ENCODE results near the gene ZRANB1.

ZRANB1 gene

DNA sequence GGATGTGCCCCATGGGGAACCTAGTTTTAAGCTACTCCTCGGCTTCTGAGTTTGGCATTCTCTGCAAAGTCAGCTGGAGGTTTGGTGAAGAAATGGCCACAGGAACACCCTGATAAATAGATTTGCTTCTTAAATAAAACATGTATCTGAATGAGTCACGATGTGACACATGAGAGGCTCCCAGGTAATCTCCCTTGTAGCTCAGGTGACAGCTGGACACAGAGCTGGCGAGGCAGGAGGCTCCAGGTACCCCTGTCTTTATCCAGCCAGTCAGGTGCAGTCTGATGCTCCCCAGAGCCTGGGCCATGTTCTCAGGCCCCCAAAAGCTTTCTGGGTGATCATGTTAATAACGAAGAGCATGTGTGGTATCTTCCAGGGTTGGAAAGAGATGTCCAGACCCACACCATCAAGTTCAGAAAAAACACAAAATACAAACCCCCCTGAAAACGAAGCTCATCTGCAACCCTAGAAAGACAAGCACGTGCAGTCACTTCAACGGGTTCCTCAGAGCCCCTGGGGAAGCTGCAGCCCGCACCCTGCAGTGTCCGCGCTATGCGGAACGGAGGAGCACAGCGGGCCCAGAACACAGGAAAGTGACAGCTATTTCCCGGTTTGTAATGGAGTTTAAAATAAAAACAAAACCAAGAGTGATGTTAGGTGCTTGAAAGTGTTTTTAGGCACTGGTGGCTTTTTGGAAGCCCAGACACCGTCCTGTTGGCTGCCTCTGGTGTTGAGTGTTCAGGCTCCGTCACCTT lies 69.4 kb downstream of the ZRANB1 start:
- Histone ChIP-seq H3K27ac (ENCODE audit: insufficient read depth, low read depth, low read length, poor library complexity, severe bottlenecking) (no peak overlapping the region), H3K27me3 (ENCODE audit: control insufficient read depth, insufficient read depth, low read length, poor library complexity, severe bottlenecking) (no peaks in the 10 kb centered on the region), H3K36me3 (ENCODE audit: control insufficient read depth, insufficient read depth, low read length) (no peaks in the 10 kb centered on the region), H3K9me3 (ENCODE audit: control insufficient read depth, low read length) (no peaks in the 10 kb centered on the region), H3K4me3 (ENCODE audit: insufficient read depth, low read depth, low read length) (no peak overlapping the region), H3K4me1 (ENCODE audit: control insufficient read depth, insufficient read depth, low read length) (peaks cover 9% of the 10 kb centered on the region)
- WGBS, 2 experiments, result 93 to 96% methylated on average over 16 of the region's 16 CpGs

DNA sequence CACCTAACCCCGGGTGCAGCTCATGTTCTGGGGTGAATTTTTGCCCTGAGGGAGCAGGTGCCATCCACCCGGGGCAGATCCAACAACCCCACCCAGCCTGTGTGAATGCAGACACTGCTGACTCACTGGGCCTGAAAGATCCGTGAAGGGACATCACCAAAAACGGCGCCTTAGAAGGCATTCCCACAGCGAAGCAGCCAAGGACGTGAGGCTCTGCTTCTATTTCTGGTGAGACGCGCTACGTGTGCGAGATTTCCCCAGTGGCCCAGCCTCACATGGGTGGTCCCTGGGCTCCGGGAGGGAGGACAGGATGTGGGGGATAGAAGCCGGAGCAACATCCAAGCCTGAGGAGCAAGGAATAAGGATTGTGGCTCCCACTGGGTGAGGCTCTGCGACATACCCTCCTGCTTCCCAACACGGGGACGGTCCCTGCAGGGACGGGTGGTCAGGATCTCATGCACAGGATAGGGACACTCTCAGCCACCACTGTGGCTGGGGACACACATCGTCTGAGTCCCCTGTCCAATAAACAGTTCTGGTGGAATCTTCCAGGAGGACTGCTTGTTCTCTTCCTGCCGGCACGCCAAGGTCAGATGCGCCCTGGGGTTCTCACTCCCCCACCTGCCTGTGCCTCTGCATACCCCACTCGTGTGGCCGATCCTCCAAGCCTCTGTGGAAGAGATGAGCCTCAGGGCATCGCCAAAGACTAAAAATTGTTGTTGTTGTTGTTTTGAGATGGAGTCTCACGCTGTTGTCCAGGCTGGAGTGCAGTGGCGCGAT lies 70.2 kb downstream of the ZRANB1 start:
- Histone ChIP-seq H3K4me1 (ENCODE audit: control insufficient read depth, insufficient read depth, low read length) (peaks cover 9% of the 10 kb centered on the region), H3K9me3 (ENCODE audit: control insufficient read depth, low read length) (no peaks in the 10 kb centered on the region), H3K36me3 (ENCODE audit: control insufficient read depth, insufficient read depth, low read length) (no peaks in the 10 kb centered on the region), H3K27me3 (ENCODE audit: control insufficient read depth, insufficient read depth, low read length, poor library complexity, severe bottlenecking) (no peaks in the 10 kb centered on the region), H3K4me3 (ENCODE audit: insufficient read depth, low read depth, low read length) (no peak overlapping the region), H3K27ac (ENCODE audit: insufficient read depth, low read depth, low read length, poor library complexity, severe bottlenecking) (no peak overlapping the region)
- WGBS, 2 experiments, result 93 to 94% methylated on average over 27 of the region's 27 CpGs

DNA sequence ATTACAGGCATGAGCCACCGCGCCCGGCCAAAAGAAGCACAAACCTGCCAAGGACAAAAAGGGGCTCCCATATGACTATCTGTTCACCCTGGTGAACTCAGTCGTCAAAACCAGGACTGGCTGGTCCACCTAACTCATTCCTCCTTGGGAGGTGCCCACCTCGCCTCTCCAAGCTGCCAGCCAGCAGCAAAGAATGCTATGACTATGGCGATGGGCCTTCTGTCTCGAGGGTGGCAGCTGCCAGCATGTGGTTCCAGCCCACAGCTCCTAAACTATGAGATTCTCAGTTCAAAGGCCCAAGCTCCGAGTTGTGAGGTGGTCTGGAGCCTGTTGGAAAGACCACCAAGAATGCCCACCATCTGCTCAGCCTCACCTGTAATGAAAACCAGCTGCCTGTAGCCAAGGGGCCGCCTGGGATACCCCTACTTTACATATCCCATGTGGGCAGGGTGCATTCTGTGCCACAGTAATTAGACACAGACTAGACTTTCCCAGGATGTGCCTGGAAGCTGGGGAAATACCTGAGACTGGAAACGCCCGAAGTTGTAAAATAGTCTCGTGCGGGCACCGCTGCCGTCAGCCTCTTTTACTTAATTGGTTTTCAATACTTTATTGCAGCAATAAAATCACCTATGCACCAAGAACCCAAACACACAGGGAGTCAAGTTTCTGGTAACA lies 71.1 kb downstream of the ZRANB1 start:
- Histone ChIP-seq H3K4me1 (ENCODE audit: control insufficient read depth, insufficient read depth, low read length) (peaks cover 14% of the 10 kb centered on the region), H3K27ac (ENCODE audit: insufficient read depth, low read depth, low read length, poor library complexity, severe bottlenecking) (no peak overlapping the region), H3K9me3 (ENCODE audit: control insufficient read depth, low read length) (no peaks in the 10 kb centered on the region), H3K27me3 (ENCODE audit: control insufficient read depth, insufficient read depth, low read length, poor library complexity, severe bottlenecking) (no peaks in the 10 kb centered on the region), H3K4me3 (ENCODE audit: insufficient read depth, low read depth, low read length) (no peak overlapping the region), H3K36me3 (ENCODE audit: control insufficient read depth, insufficient read depth, low read length) (no peaks in the 10 kb centered on the region)
- 88 to 91% methylated on average over 15 of the region's 15 CpGs for WGBS, 2 experiments

- Histone ChIP-seq H3K9me3 (ENCODE audit: control insufficient read depth, low read length) (no peaks in the 10 kb centered on the region), H3K4me3 (ENCODE audit: insufficient read depth, low read depth, low read length) (no peak overlapping the region), H3K27me3 (ENCODE audit: control insufficient read depth, insufficient read depth, low read length, poor library complexity, severe bottlenecking) (no peaks in the 10 kb centered on the region), H3K4me1 (ENCODE audit: control insufficient read depth, insufficient read depth, low read length) (peaks cover 14% of the 10 kb centered on the region), H3K27ac (ENCODE audit: insufficient read depth, low read depth, low read length, poor library complexity, severe bottlenecking) (no peak overlapping the region), H3K36me3 (ENCODE audit: control insufficient read depth, insufficient read depth, low read length) (no peaks in the 10 kb centered on the region)
- 89% methylated on average over 7 of the region's 7 CpGs for WGBS, 2 experiments
Observed at GRCh38 chr10:125013529-125013872, 71.6 kb downstream of the ZRANB1 start.

DNA sequence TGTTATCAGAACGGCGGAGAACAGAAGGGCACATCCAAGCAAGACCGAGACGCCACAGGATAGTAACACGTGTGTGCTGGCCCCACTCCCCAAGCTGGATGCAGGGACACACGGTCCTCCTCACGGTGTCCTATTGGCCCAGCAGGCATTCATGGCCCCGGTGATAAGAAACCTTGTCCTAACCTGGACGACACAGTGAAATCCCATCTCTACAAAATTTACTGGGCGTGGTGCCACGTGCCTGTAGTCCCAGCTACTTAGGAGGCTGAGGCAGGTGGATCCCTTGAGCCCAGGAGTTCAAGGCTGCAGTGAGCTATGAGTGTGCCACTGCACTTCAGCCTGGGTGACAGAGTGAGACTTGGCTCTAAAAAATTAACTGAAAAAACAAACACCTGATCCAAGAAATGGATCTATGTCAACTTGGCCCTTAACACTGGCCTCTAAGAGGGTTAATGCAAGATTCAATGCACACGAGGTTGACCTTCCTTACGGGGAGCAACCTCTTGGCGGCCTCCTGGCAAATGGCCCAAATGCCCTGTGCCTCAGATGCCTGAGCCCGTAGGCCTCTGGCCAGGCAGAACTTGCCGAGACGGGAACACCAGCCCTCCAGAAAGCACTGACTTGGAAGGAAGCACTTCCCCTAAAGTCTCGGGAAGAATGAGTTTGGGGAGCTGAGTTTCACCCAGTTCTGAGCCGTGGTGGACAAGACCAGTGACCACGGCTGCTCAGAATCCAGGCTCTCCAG lies 72.3 kb downstream of the ZRANB1 start:
- H3K36me3 ChIP-seq (ENCODE audit: control insufficient read depth, insufficient read depth, low read length), result no peaks in the 10 kb centered on the region
- H3K27ac ChIP-seq (ENCODE audit: insufficient read depth, low read depth, low read length, poor library complexity, severe bottlenecking), result no peak overlapping the region
- H3K27me3 ChIP-seq (ENCODE audit: control insufficient read depth, insufficient read depth, low read length, poor library complexity, severe bottlenecking), result no peaks in the 10 kb centered on the region
- no peak overlapping the region for H3K4me3 ChIP-seq (ENCODE audit: insufficient read depth, low read depth, low read length)
- peaks cover 11% of the 10 kb centered on the region for H3K4me1 ChIP-seq (ENCODE audit: control insufficient read depth, insufficient read depth, low read length)
- no peaks in the 10 kb centered on the region for H3K9me3 ChIP-seq (ENCODE audit: control insufficient read depth, low read length)
- 92 to 94% methylated on average over 20 of the region's 20 CpGs for WGBS, 2 experiments

GRCh38 chr10:125014836-125015355 lies 73.0 kb downstream of the ZRANB1 start:
- Histone ChIP-seq H3K27ac (ENCODE audit: insufficient read depth, low read depth, low read length, poor library complexity, severe bottlenecking) (no peak overlapping the region), H3K4me1 (ENCODE audit: control insufficient read depth, insufficient read depth, low read length) (peaks cover 6% of the 10 kb centered on the region), H3K4me3 (ENCODE audit: insufficient read depth, low read depth, low read length) (no peak overlapping the region), H3K27me3 (ENCODE audit: control insufficient read depth, insufficient read depth, low read length, poor library complexity, severe bottlenecking) (no peaks in the 10 kb centered on the region), H3K9me3 (ENCODE audit: control insufficient read depth, low read length) (no peaks in the 10 kb centered on the region), H3K36me3 (ENCODE audit: control insufficient read depth, insufficient read depth, low read length) (peaks cover 3% of the 10 kb centered on the region)
- 95 to 96% methylated on average over 19 of the region's 19 CpGs for WGBS, 2 experiments

GRCh38 chr10:125015356-125015944 lies 73.5 kb downstream of the ZRANB1 start:
- 96 to 97% methylated on average over 23 of the region's 23 CpGs for WGBS, 2 experiments
- no peaks in the 10 kb centered on the region for H3K9me3 ChIP-seq (ENCODE audit: control insufficient read depth, low read length)
- peaks cover 9% of the 10 kb centered on the region for H3K36me3 ChIP-seq (ENCODE audit: control insufficient read depth, insufficient read depth, low read length)
- H3K4me1 ChIP-seq (ENCODE audit: control insufficient read depth, insufficient read depth, low read length), result peaks cover 5% of the 10 kb centered on the region
- no peak overlapping the region for H3K27ac ChIP-seq (ENCODE audit: insufficient read depth, low read depth, low read length, poor library complexity, severe bottlenecking)
- no peak overlapping the region for H3K4me3 ChIP-seq (ENCODE audit: insufficient read depth, low read depth, low read length)
- H3K27me3 ChIP-seq (ENCODE audit: control insufficient read depth, insufficient read depth, low read length, poor library complexity, severe bottlenecking), result no peaks in the 10 kb centered on the region

- Histone ChIP-seq H3K9me3 (ENCODE audit: control insufficient read depth, low read length) (no peaks in the 10 kb centered on the region), H3K36me3 (ENCODE audit: control insufficient read depth, insufficient read depth, low read length) (peaks cover 15% of the 10 kb centered on the region), H3K27me3 (ENCODE audit: control insufficient read depth, insufficient read depth, low read length, poor library complexity, severe bottlenecking) (no peaks in the 10 kb centered on the region), H3K4me3 (ENCODE audit: insufficient read depth, low read depth, low read length) (no peak overlapping the region), H3K4me1 (ENCODE audit: control insufficient read depth, insufficient read depth, low read length) (peaks cover 5% of the 10 kb centered on the region), H3K27ac (ENCODE audit: insufficient read depth, low read depth, low read length, poor library complexity, severe bottlenecking) (no peak overlapping the region)
- 89 to 90% methylated on average over 10 of the region's 10 CpGs for WGBS, 2 experiments
Observed at GRCh38 chr10:125016123-125016522, 74.2 kb downstream of the ZRANB1 start.

DNA sequence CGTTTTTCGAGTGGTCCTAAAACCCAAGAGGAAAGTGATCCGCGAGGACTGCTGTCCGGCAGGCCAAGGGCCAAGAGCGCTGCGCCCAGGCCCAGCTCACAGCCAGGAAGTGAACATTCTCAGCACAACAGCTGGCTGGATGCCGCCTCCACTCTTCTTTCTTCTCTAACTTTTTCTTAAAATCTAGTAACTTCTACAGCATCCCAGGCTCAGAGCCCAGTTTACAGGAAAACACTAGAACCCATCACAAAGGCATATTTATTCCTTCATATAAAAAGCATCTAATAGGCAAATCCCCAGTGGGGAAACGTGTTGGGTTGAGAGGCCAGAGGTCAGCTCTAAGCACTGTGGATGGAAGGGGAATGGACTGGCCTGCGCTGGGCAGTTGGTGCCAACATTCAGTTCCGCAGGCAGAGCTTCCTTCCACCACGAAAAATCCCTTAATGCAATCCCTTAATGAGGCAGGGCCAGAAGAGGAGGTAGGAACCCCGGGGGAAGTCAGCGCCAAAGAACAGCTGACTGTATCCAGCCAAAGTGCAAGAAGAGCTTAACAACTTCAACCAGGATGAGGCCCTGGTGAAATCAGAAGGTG lies 74.8 kb downstream of the ZRANB1 start:
- H3K27ac ChIP-seq (ENCODE audit: insufficient read depth, low read depth, low read length, poor library complexity, severe bottlenecking), result no peak overlapping the region

More for the DNA sequence above, 74.8 kb downstream of the ZRANB1 start:
- Histone ChIP-seq H3K4me3 (ENCODE audit: insufficient read depth, low read depth, low read length) (no peak overlapping the region), H3K36me3 (ENCODE audit: control insufficient read depth, insufficient read depth, low read length) (peaks cover 16% of the 10 kb centered on the region), H3K9me3 (ENCODE audit: control insufficient read depth, low read length) (no peaks in the 10 kb centered on the region), H3K4me1 (ENCODE audit: control insufficient read depth, insufficient read depth, low read length) (peaks cover 5% of the 10 kb centered on the region), H3K27me3 (ENCODE audit: control insufficient read depth, insufficient read depth, low read length, poor library complexity, severe bottlenecking) (no peaks in the 10 kb centered on the region)
- WGBS, 2 experiments, result 90 to 91% methylated on average over 14 of the region's 14 CpGs
